ENCODE results near the gene CHMP3. TPM values are rescaled to one million over a fixed set of nuclear protein-coding genes. Genes with fewer than 3 reads are reported as not detected.
"Not testable (repeated sequence)": the region's sequence is repeated elsewhere in the genome, so short reads cannot be mapped to it uniquely, and the experiment has no call there.

Gene CHMP3
- total RNA-seq, 1 experiment from 2014 or later = 52.5 TPM

GRCh38 chr2:86562485-86562921, 740 bp downstream of the CHMP3 start:
- no peaks in the 10 kb centered on the region for H3K27me3 ChIP-seq
- no peaks in the 10 kb centered on the region for H3K9me3 ChIP-seq
- H3K36me3 ChIP-seq = peaks cover 14% of the 10 kb centered on the region
- DNase-seq = no peak
- peak overlapping the region; percentile 99 for H3K4me3 ChIP-seq

GRCh38 chr2:86557836-86558235, 5.4 kb downstream of the CHMP3 start:
- no peaks in the 10 kb centered on the region for H3K27me3 ChIP-seq
- H3K36me3 ChIP-seq = peaks cover 19% of the 10 kb centered on the region
- DNase-seq = no peak
- H3K4me3 ChIP-seq = no peak overlapping the region
- H3K9me3 ChIP-seq = no peaks in the 10 kb centered on the region

- Histone ChIP-seq H3K4me3 (no peak overlapping the region), H3K9me3 (peaks cover 3% of the 10 kb centered on the region)
These were observed 6.7 kb downstream of the CHMP3 start for GRCh38 chr2:86556508-86556907.

GRCh38 chr2:86552889-86553288, 10.4 kb downstream of the CHMP3 start:
- Histone ChIP-seq H3K9me3 (peaks cover 3% of the 10 kb centered on the region), H3K27me3 (no peaks in the 10 kb centered on the region), H3K4me3 (no peak overlapping the region), H3K36me3 (peaks cover 10% of the 10 kb centered on the region)
- DNase-seq = no peak

More at GRCh38 chr2:86556508-86556907, 6.7 kb downstream of the CHMP3 start:
- Histone ChIP-seq H3K27me3 (no peaks in the 10 kb centered on the region), H3K36me3 (peaks cover 16% of the 10 kb centered on the region)
- no peak for DNase-seq

- DNase-seq, H3K27me3 ChIP-seq, H3K36me3 ChIP-seq, H3K4me3 ChIP-seq, H3K9me3 ChIP-seq: not testable (repeated sequence)
These were observed 13.1 kb downstream of the CHMP3 start for GRCh38 chr2:86549963-86550725.

GRCh38 chr2:86549440-86549839, 13.8 kb downstream of the CHMP3 start:
- H3K4me3 ChIP-seq, DNase-seq, H3K9me3 ChIP-seq, H3K27me3 ChIP-seq, H3K36me3 ChIP-seq: not testable (repeated sequence)

GRCh38 chr2:86548913-86549396, 14.3 kb downstream of the CHMP3 start:
- not testable (repeated sequence) for H3K4me3 ChIP-seq, H3K36me3 ChIP-seq, H3K9me3 ChIP-seq, DNase-seq, H3K27me3 ChIP-seq

GRCh38 chr2:86548165-86548912, 14.9 kb downstream of the CHMP3 start:
- DNase-seq, H3K27me3 ChIP-seq: not testable (repeated sequence)

GRCh38 chr2:86545296-86545924, 17.8 kb downstream of the CHMP3 start:
- not testable (repeated sequence) for H3K27me3 ChIP-seq

More at GRCh38 chr2:86548165-86548912, 14.9 kb downstream of the CHMP3 start:
- not testable (repeated sequence) for H3K4me3 ChIP-seq, H3K36me3 ChIP-seq, H3K9me3 ChIP-seq

GRCh38 chr2:86544278-86545099, 18.8 kb downstream of the CHMP3 start:
- not testable (repeated sequence) for H3K9me3 ChIP-seq, H3K27me3 ChIP-seq, DNase-seq, H3K4me3 ChIP-seq
- peaks cover 11% of the 10 kb centered on the region for H3K36me3 ChIP-seq

More at GRCh38 chr2:86545296-86545924, 17.8 kb downstream of the CHMP3 start:
- DNase-seq, H3K4me3 ChIP-seq, H3K9me3 ChIP-seq: not testable (repeated sequence)
- peaks cover 14% of the 10 kb centered on the region for H3K36me3 ChIP-seq

GRCh38 chr2:86543793-86544192, 19.4 kb downstream of the CHMP3 start:
- H3K4me3 ChIP-seq = no peak overlapping the region
- DNase-seq = no peak
- no peaks in the 10 kb centered on the region for H3K27me3 ChIP-seq
- H3K36me3 ChIP-seq = peaks cover 14% of the 10 kb centered on the region
- peaks cover 4% of the 10 kb centered on the region for H3K9me3 ChIP-seq

GRCh38 chr2:86543335-86543734, 19.9 kb downstream of the CHMP3 start:
- H3K27me3 ChIP-seq = no peaks in the 10 kb centered on the region
- H3K36me3 ChIP-seq = peaks cover 14% of the 10 kb centered on the region
- H3K9me3 ChIP-seq = peaks cover 4% of the 10 kb centered on the region
- DNase-seq = no peak
- H3K4me3 ChIP-seq = no peak overlapping the region

- Histone ChIP-seq H3K36me3 (peaks cover 16% of the 10 kb centered on the region), H3K27me3 (no peaks in the 10 kb centered on the region), H3K9me3 (peaks cover 4% of the 10 kb centered on the region), H3K4me3 (no peak overlapping the region)
- no peak for DNase-seq
These were observed 20.4 kb downstream of the CHMP3 start for GRCh38 chr2:86542814-86543213.

GRCh38 chr2:86541334-86541733, 21.9 kb downstream of the CHMP3 start:
- DNase-seq = no peak
- H3K4me3 ChIP-seq = no peak overlapping the region
- peaks cover 3% of the 10 kb centered on the region for H3K9me3 ChIP-seq
- H3K27me3 ChIP-seq = no peaks in the 10 kb centered on the region
- peaks cover 19% of the 10 kb centered on the region for H3K36me3 ChIP-seq

GRCh38 chr2:86533589-86533988, 29.7 kb downstream of the CHMP3 start:
- no peak for DNase-seq
- no peaks in the 10 kb centered on the region for H3K27me3 ChIP-seq

More at GRCh38 chr2:86533589-86533988, 29.7 kb downstream of the CHMP3 start:
- Histone ChIP-seq H3K4me3 (no peak overlapping the region), H3K9me3 (peaks cover 5% of the 10 kb centered on the region; the same call in 1 of the 2 replicates), H3K36me3 (peaks cover 14% of the 10 kb centered on the region)
